Forelimb muscle (tissue), 1 donor: Measurements from ENCODE around the gene ICA1. TPM values are rescaled to one million over a fixed set of nuclear protein-coding genes. Genes with fewer than 3 reads are reported as not detected.
A peak's percentile ranks its signal among the peaks of the same experiment; 100 is the strongest.

Experiments
- DNase-seq: peaks from one replicate; pipeline ENCODE4 v3.0.0-alpha.2; 2013; ENCODE audit warnings: low read depth
- polyA plus RNA-seq: library from polyadenylated mRNA; unstranded; fragments of 120-200 nt; gene quantifications from one replicate; pipeline ENCODE4 v1.2.1, GENCODE V29; 2013; ENCODE audit not compliant: insufficient read length

ICA1 gene
- polyA plus RNA-seq, 1 donor = 4.6 TPM

DNA sequence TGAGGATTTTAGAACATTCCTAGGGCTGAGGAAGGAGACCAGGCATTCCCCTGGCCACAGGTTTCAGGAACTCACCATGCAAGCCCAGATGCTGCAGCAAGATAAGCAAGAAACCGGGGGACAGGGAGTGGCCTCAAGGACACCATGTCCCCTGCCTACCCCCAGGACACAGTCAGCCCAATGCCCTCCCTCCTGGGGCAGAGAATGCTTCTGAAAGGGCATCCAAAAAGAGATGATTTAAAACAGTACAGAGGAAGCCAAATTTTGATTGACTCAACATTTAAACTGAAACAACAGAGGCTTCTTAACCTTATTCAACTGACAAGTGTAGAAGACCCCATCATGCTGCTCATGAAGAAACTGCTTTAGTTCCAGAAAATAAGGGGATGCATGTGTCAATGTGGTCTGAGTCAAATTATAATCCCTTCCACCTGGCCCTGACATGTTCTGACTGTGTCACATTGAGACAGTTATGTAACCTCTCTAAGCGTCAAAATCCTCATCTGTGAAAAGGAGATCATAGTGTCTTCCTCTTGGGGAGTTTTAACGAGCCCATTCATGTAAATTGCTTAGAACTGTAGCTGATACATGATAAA lies 60.0 kb downstream of the ICA1 start:
- DNase-seq = no peak

DNA sequence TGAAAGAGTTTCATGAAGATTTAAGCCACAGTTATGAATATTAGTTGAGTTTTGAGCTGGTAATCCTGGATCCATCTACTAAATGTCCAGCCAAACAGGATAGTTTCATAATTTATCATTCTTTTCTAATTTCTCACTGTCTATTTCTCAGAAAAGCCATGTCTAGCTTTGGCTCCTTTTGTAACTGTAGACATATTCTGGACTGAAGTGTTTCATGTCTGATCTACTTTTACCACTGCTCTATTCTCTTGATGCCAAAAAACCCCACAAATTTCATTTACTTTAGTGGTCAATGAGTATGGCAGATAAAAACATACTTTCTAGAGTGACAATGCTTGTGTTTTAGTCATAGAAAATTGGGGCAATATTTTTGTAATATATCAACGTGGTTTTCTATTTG lies 61.2 kb downstream of the ICA1 start:
- DNase-seq = no peak

DNA sequence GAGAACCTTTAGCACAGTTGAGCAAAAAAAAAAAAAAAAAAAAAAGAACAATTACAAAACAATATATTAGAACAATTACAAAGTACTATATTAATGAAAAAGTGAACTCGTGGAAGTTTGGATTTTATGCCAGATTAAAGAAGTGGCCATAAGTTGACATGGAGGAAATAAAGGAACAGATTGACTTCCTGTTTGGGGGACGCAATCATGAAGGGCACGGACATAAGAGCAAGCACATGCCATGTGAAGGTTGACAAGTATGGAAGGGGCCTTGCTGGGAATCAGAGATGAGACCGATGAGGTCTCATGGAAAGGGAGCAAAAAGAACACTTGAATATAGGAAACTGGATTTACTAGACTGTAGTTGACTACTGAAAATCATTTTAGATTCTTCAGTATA lies 61.7 kb downstream of the ICA1 start:
- no peak for DNase-seq

DNA sequence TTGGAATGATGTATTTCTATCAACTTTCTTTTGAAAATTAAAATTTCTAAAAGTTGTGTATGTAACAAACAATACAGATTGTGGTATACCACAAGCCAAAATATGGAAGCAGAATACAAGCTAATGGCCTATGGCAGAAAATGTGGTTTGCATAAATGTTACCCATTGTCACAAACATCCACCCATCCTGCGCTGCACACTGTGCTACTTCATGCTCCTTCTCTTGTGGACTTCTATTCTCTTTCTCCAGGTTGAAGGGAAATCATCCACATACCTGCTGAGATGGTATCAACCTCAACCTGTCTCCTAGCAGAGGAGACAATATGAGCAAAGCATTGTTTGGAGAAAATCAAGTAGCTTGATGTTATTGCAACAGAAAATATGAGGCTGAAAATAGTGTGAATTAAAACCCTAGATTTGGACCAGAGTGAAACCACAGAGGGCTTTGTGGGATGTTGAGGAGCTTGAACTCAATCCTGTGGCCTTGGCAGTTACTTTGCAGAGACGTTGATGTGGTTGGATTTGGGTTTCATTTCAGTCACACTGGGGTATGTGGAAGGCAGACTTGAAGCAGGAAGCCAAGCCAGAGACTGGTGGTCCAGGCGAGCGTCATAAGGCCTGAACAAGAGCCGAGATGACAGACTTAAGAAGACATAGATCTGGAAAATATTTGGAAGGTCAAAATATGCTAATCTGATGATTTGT lies 63.8 kb downstream of the ICA1 start:
- DNase-seq = no peak

DNA sequence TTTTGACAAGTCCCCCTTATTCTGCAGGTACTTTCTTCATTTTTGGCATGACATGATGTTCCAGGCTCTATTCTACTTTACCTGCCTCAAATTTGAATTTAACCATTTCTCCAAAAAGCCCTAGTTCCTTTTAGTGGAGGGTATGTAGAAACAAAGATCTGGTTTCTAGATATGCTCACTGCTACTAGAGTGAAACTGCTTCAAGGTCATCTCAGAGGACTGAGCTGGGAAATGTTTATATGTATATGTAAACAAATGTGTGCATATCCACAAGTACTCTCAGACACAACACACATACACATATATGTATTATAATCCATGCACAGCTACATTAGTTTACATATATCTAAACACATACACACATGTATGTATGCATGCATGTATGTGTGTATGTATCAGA lies 69.1 kb downstream of the ICA1 start:
- DNase-seq = no peak

DNA sequence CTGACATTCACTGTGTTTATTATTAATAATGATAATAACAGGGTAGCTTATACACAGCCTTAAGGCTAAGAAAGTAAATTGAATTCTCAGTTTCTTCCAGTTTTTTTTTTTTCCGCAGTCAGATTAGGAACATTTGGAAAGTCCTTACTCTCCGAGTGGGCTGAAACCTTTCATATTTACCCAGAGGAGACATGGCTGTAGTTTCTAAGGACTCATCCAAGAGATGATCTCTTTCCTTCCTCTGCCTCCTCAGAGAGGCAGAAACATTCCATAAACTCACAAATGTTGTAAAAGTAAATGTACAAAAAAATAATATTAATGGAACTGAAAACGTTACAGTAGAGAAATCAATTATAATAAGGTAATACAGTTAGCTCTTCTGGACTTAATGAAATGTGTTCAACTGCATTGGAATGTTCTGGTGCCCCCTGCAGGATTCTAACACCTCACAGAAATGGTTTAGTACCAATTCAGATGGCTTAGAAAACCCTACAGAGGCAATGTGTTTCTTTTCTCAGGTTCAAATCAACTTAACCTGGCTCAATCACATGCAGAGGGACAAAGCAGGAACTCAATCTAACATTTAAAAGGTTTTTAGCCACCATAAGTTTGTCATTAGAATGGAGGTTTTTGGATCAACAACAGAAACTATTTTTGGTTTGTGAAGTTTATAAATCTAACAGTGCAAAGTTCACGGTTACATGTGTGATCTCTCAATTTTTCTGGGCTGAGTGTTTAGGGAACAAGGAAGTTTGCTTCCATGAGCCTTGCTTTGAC lies 71.7 kb downstream of the ICA1 start:
- peak; percentile 45 for DNase-seq

DNA sequence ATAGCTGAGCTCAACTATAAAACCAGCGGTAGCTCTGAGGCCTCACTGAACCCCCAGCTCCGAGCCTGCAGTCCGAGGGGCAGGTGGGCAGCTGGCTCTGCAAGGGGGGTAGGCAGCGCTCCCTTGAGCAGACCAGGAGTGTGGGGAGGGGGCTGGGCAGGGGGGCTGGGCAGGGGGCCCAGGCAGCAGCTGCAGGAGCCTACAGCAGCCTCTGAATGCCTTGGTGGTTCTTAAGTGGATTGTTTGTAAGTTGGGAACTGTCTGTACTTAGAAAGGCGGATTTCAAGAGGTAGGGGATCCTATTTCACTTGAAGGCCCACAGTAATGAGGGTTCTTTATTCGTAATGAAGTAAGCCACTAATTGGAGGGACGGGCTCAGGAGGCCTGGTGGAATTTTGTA lies 72.3 kb downstream of the ICA1 start:
- no peak for DNase-seq

DNA sequence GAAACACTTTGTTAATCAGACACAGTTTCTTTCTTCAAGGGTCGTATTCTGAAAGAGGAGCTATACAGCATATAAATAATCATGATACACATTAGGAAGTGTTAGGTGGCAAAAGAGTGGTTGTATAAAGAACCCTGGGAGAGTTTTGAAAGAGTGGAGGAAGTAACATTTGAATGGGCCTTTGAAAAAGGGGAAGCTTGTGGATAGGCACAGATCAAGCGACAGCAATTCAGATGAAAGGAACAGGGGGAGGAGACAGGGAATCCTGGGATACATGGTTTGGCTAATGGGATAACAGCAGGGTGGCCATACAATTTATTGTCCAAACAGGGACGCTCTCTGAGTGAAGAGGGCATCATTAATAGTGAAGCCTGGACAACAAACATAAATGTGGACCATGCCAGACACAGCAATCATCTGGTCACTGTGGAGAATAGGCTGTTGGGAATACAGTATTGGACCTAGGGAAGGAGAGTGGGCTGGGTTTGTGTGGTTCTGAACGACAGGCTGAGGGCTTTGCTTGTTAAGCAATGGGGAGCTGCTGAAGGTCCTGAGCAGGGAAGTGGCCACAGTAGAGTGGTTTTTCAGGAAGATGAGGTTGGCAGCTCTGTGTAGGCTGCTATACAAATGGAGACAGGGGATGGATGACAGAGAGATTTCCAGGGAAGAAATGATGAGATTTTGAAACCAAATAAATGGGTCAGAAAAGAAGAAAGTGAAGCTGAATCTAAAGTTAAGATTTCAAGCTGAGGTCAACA lies 75.9 kb downstream of the ICA1 start:
- no peak for DNase-seq

DNA sequence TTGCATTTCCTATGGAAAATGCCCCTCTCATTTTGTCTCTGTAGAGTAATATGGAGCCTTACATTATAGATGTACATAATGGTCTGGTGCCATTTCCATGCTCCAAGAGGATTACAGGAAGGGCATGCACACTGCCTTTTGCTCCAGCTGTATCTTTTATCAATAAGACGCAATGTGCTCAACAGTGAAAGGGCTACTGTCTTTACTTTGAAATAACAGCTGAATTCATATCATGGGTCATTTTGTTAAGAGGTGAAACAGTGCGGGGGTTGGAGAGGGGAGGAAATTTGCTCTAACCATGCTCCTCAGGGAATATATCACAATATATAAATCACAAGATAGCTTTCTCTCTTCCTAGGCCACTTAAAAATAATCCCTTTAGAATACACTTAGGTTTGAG lies 77.7 kb downstream of the ICA1 start:
- DNase-seq = no peak

DNA sequence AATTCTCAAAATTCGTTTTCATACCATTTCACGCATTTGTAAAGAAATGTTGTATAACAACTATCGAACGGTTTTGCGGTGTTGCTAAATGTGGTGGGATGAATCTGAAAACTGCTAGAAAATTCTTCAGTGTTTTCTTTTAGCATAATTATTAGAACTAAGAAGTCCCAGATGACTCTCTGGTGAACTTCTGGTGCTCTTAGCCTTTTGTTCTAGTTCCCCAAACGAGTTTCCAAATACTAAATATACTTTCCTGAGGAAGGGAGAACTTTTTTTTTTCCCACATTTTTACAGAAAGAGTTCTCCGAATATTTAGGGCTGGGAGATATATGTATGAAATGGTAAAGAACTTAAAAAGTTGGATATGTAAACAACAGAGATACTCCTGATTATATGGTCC lies 82.5 kb downstream of the ICA1 start:
- DNase-seq = no peak

DNA sequence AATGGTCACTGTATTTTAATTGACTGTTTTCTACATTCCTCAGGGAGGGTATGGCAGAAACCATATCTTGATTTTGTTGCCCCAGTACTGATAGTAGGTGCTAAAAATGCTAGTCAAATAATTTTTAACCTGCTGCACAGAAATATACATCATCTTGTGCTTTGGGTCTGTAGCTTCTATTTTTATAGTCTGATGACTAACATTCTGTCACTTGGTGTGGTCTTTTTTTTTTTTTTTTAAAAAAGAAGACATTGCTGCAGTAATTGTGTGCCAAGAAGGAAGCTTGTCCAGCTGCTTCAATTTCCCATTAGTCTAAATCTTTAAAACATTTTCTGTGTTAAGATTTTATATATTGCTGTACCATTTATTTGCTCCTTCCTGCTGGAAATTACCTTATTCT lies 83.6 kb downstream of the ICA1 start:
- no peak for DNase-seq

DNA sequence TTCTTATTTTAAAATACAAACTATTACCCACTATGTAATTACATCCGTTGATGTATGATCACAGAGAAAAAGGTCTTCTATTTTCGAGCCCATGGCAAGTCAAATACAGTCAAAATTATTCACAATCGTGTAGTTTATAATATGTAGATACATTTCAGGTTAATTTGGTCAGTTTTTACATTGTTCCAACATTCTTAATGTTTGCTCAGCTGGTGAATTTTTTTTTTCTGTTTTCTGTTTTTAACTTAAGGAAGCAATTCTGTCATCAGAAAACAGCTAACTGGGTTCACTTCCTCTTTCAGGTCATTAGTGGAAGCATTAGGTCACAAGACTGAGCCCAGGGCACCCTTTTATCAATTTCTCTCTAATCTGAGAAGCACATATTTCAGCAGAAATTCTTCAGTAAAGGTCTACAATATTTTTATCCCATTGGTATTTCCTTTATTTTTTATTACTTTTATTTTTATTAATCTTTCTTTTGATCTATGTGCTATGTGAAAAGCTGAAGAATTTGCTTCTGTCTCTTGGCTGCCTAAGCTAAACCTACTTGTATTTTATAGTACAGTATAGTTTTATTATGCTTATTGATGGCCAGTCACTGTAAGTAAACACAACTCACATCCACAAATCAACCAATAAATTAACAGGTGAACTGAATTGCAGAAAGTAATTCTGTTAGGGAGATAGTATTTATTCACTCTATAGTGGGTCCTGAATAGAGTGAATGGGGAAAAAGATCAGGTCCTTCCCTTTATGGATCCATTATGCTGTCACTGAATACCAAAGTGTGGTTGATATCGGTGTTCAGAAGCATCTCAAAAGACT lies 84.6 kb downstream of the ICA1 start:
- no peak for DNase-seq

DNA sequence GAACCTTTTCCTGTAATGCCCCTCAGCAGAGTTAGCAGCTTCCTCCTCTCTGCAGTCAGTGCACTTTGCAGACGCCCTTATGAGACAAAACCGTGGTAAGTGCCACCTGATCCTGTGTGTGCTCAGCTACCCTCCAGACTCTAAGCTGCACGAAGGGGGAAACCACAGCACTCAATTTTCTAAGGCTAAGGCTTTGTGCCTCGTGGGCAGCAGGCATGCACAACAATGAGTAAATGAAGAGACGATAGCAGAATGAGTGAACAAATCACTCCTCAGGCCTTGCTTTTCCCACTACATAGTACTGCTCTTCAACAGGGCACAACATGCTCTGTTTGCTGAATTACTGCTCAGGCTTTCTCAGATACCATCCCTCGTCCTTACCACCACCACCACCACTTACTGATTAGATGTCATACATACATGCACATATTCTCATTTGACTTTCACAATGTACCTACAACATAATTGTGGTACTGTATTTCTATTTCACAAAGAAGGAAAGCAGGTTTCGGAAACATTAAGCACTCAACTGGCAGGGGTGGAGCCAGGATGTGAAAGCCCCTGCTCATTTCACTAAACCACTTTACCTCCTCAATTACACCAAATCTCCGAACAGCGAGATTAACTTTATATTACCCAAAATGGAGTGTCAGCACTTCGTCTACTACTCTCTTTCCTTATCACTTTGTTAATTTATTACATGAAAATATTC lies 85.4 kb downstream of the ICA1 start:
- DNase-seq = no peak

DNA sequence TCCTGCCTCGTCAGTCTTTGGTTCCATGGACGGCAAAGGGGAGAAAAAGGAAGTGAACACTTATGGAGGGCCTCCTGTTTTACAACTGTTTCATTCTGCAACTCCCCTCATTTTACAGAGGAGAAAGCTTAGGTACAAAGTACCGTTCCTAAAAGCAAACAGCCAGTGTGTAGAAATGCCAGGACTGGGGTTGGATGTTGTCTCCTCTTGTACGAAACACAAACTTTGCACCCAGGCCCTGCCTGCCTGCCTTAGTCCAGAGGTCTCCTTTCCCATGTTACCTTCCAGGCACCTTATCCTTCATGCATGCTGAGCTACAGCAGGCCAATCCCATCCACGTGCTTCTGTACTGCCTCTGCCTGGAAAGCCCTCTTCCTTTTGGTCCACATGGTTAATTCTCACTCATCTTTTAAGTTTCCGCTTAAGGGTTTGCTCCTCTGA lies 86.0 kb downstream of the ICA1 start:
- DNase-seq = no peak

DNA sequence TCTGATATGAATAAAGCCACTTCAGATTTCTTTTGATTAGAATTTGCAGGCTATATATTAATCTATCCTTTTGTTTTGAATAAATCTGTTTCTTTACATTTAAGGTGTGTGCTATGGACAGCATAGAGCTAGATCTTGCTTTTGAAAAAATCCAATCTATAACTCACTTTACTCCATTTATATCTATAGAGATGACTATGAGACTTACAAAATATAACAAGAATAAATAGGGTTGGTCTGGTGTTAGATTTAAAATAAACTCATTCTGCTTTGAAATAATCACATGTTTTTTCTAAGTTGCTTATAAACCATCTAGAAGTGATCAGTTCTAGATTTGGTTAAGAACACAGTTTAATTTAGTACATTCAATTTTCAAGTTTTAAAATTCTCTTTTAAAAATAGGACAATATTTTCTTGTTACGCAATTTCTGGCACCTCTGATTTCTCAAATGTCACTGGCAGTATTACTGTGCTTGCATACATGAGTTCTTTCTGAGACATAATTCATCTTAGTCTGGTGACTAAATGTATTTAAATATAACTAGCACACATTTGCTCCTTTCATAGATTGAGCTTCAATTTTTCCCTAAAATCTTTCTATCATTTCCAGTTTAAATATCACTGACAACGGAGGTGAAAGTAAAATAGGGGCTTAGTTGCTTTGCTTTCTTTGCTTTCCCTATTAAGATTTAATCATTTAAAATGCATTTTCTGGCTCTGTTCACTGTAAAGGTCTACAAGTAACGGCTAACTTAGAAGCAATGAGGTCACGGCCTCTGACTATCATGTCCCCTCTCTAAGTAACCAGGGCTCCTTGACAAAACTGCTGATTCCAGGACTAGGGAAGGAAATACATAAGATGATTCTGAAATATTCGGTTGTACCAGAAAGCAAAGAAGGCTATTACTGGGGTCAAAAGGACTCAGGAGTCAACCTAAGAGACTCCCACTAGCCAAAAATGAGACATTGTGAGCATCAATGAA lies 89.3 kb downstream of the ICA1 start:
- no peak for DNase-seq

DNA sequence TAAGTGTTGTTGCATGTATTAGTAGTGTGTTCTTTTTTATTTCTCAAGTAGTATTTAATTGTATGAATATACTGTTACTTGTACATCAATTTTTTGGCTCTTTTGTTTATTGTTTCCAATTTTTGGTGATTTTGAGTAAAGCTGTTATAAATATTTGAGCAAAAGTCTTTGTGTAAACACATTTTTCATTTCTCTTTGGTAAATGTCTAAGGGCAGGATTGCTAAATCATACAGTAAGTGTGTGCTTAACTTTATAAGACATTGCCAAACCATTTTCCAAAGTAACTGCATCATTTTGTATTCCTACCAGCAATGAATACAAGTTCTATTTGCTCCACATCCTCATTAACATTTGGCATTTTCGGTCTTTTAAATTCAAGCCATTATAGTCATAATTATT lies 92.8 kb downstream of the ICA1 start:
- no peak for DNase-seq

DNA sequence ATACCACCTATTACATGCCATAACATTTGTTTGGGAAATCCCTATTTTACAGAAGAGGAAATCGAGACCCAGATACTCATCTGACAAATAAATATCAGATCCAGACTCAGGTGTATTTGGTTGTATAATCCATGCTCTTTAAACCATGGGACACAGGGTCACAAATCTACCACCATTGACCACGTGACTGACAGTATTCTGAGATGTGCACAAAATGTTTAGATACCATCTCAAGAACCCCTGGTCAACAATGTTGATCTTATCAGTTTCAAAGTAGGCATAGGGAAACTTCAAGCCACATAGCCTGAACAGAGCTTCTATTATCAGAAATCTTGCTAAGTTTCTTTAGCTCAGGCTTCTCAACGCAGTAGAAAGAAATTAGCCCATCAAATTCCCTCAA lies 93.6 kb downstream of the ICA1 start:
- DNase-seq = no peak

DNA sequence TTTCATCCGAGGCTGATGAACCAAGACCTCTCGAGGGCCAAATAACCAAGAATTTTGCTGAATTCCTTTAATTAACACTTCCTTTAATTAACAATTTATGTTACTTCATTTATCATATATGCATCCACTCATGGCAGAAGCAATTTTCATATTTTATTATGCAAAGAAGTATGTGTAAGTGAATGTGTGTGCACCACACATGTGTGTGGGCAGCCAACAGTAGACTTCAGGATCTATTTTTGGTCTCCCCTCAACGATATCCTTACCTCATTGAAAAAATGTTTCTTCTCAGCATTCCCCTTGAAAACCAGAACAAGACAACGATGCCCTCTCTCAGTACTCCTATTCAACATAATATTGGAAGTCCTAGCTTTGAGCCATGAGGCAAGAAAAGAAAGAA lies 96.8 kb downstream of the ICA1 start:
- DNase-seq = no peak

DNA sequence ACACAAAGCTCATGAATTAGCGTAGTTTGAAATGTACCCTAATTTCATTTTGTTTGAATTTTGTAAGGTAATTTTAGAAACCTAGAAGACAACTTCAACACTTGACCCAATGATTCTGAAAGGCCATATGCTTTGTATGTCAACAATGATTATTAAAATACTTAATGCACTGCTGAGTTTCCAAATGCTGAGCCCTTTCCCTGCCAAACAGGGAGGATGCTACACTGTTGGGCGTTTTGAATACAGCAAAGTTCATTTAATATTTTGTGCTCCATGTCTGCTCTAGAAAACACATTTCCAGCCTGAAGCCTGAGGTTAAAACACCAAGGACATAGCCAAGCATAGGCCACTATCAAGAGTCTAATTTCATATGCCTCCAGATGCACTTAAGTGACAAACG lies 99.8 kb downstream of the ICA1 start:
- no peak for DNase-seq
